SK-N-MC (cell line): Measurements from ENCODE around the gene SPDYC.

ENCODE experiments used
- EZH2 ChIP-seq: fragments of 200-600 bp; sonication (generic); IDR thresholded peaks from one replicate; pipeline ENCODE4 v1.6.1; 2017; ENCODE audit warnings: antibody characterized with exemption
- FOXP2 ChIP-seq: optimal IDR thresholded peaks from 2 replicates; pipeline ENCODE3; 2011; ENCODE audit warnings: mild to moderate bottlenecking, moderate library complexity; ENCODE audit not compliant: insufficient read depth; ENCODE audit errors: extremely low read length, control extremely low read depth
- POLR2AphosphoS5 ChIP-seq: IDR thresholded peaks from 2 replicates; pipeline ENCODE4 v1.6.1; 2012; ENCODE audit warnings: mild to moderate bottlenecking, low read depth, low read length, borderline replicate concordance

GRCh38 chr11:65221026-65221425, 51.0 kb downstream of the SPDYC start:
- TF ChIP-seq POLR2AphosphoS5: no peak
- no peak for TF ChIP-seq EZH2
- no peak for TF ChIP-seq FOXP2
